Measurements from ENCODE around the gene RCN2.

Gene RCN2

DNA sequence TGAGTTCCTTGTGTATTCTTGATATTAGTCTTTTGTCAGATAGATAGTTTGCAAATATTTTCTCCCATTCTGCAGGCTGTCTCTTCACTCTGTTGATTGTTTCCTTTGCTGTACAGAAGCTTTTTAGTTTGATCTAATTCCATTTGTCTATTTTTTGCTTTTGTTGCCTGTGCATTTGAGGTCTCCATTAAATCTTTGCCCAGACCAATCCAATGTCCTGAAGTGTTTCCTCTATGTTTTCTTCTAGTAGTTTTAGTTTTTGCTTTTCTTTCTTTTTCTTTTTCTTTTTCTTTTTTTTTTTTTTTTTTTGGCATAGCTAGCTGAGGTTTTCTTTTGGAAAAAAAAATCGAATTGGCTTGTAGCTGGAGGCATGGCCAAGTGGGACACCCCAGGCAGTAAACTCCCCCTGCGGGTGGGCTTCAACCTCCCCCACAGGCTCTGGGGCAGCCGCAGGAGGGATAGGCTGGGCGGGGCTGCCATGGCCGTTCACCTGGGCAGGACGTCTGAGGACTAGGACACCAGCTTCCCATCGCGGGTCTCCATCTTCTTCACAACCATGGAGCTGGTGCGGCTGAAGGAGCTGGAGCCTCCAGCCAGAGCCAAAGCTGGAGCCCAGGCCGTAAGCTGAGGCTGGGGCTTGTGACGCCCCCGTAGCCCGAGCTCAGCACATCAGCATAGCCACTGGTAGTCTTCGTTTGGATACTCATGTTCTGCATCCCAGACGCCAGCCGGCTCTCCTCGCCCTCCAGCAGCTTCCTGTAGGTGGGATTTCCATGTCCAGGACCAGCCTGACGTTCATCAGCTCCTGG is 47.2 kb downstream of the RCN2 start:
- TF ChIP-seq, protein P1, sequence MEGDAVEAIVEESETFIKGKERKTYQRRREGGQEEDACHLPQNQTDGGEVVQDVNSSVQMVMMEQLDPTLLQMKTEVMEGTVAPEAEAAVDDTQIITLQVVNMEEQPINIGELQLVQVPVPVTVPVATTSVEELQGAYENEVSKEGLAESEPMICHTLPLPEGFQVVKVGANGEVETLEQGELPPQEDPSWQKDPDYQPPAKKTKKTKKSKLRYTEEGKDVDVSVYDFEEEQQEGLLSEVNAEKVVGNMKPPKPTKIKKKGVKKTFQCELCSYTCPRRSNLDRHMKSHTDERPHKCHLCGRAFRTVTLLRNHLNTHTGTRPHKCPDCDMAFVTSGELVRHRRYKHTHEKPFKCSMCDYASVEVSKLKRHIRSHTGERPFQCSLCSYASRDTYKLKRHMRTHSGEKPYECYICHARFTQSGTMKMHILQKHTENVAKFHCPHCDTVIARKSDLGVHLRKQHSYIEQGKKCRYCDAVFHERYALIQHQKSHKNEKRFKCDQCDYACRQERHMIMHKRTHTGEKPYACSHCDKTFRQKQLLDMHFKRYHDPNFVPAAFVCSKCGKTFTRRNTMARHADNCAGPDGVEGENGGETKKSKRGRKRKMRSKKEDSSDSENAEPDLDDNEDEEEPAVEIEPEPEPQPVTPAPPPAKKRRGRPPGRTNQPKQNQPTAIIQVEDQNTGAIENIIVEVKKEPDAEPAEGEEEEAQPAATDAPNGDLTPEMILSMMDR (conservative IDR thresholded peaks at IDR 0.05) = no peak
- TF ChIP-seq ZFX (IDR thresholded peaks at IDR 0.05) = no peak

DNA sequence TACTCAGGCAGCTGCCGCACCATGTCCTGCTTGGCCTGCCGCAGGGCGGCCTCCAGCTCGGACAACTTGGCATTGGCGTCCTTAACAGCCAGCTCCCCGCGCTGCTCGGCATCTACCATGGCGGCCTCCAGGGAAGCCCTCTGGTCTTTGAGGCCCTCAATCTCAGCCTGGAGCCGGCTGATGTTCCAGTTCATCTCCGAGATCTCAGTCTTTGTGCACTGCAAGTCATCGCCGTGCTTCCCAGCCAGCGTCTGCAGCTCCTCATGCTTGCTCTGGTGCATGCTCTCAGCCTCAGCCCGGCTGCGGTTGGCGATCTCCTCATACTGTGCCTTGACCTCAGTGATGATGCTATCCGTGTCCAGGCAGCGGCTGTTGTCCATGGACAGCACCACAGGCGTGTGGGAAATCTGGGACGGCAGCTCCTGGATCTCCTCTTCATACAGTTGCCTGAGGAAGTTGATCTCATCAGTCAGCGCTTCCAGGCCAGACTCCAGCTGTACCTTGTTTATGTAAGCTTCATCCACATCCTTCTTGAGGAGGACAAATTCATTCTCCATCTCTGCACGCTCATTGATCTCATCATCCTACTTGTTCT is 47.9 kb downstream of the RCN2 start:
- no peak overlapping the region for H3K27ac ChIP-seq
- TF ChIP-seq, protein P1 (conservative IDR thresholded peaks at IDR 0.05) = no peak
- no peak for TF ChIP-seq ZFX (IDR thresholded peaks at IDR 0.05)

More for the DNA sequence above, 47.2 kb downstream of the RCN2 start:
- no peak overlapping the region for H3K27ac ChIP-seq

DNA sequence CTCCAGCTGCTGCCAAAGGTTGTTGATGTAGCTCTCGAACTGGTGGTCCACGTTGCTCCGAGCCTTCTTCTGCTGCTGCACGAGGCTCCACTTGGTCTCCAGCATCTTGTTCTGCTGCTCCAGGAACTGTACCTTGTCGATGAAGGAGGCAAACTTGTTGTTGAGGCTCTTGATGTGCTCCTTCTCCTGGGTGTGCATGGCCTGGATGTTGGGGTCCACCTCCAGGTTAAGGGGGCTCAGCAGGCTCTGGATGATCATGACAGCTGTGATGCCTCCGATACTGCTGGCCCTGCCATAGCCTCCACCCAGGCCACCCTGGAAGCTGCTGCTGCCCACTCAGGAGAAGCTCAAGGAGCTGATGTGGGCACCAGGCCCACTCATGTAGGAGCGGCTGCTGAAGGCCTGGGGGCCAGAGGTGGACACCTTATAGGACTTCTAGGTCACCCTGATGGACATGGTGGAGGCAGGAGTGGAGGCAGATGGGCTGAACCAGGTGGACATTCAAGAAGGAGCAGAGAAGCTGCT is 48.5 kb downstream of the RCN2 start:
- H3K27ac ChIP-seq = no peak overlapping the region
- no peak for TF ChIP-seq ZFX (IDR thresholded peaks at IDR 0.05)
- TF ChIP-seq, protein P1 (conservative IDR thresholded peaks at IDR 0.05) = no peak

DNA sequence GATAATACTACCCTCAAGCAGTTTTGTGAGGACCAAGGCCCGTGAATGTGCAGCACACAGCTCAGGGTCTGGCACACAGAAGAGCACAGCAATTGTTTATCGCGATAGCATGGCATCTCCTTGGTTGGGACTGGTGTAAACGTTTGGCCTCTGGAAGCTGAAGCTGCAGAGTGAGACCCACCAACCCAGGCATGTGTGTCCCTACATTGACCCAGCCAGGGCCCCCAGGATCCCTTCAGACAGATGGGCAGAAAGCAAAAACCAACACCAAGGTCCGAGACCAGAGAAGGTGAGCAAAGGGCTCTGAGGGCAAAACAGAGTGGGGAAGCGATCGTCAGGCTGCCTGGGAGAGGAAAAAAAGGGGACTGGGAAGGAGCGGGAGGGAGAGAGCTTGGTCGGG is 50.8 kb downstream of the RCN2 start:
- no peak overlapping the region for H3K27ac ChIP-seq
- TF ChIP-seq, protein P1 (conservative IDR thresholded peaks at IDR 0.05) = no peak
- TF ChIP-seq ZFX (IDR thresholded peaks at IDR 0.05) = no peak

DNA sequence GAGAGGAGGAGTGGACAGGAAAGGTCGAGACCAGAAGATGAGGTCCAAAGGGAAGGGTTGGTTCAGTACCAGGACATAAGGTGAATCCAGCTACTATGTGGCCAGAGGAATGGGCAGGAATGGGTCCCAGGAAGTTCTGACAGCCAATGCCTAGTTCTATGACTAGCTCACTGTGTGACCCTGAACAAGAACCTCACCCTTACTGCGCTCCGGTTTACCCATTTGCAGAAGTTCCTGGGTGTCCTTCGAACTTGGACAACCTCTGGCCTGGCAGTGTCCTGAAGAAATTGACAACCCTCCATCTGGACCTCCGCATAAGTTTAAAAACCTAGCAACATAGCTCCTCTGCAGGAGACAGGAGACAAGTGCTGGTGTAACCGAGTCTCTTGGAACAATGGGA is 51.2 kb downstream of the RCN2 start:
- H3K27ac ChIP-seq = no peak overlapping the region
- TF ChIP-seq, protein P1 (conservative IDR thresholded peaks at IDR 0.05) = no peak
- no peak for TF ChIP-seq ZFX (IDR thresholded peaks at IDR 0.05)

DNA sequence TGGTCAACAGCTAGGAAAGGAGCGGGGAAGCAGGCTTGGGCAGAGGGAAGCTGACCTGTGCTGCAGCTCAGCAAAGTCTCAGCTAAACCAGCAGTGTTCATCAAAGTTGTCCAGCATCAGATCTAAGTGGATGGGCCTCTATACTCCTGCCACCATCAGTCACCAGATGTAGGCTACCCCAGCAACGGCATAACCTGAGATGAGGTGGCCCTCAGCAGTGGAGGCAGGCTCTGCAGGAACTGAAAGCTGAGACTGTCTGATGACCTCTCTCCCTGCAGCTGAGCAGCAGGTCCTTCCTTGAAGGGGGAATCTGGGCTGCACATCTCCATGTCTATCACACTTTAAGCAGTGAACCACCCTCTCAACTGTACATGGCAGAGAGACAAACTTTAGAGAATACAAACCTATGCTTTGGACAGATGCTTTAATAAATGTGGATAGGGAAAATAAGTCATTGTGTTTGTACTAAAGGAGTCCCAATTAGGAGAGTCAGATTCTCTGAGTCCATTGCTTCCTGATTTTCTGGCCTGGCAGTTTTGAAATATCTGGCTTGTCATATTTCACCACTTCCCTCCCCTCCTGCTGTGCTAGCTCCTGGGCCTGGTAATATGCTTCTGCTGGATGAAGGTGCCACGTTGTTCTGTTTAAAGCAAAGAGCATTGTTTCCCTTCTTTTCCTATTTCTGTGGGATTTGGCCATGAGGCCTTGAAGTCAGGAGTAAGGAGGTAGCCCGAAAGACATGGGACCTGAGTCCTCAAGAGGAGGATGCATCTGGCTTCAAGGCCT is 52.2 kb downstream of the RCN2 start:
- TF ChIP-seq ZFX (IDR thresholded peaks at IDR 0.05) = no peak
- TF ChIP-seq, protein P1 (conservative IDR thresholded peaks at IDR 0.05) = no peak

More for the DNA sequence above, 52.2 kb downstream of the RCN2 start:
- no peak overlapping the region for H3K27ac ChIP-seq
